Upper lobe of left lung (tissue), 4 donors: ENCODE data around the gene BRAT1.

Experiments used
- EP300 ChIP-seq, 4 donors: sonication (generic); formaldehyde crosslinking; IDR thresholded peaks; one replicate each; pipeline ENCODE4 v1.5.1; 2017; ENCODE audit warnings: antibody characterized with exemption in 4 of 4, control low read depth in 2 of 4
- POLR2A ChIP-seq, 4 donors: fragments of 450-650 bp; IDR thresholded peaks; one replicate each; pipeline ENCODE4 v1.5.1; 2016 to 2017; ENCODE audit warnings: antibody characterized with exemption in 4 of 4, mild to moderate bottlenecking in 2 of 4
- POLR2AphosphoS5 ChIP-seq, 2 donors: sonication (generic); formaldehyde crosslinking; IDR thresholded peaks; one replicate each; pipeline ENCODE4 v1.5.1; 2017; ENCODE audit warnings: antibody characterized with exemption in 2 of 2
- TF ChIP-seq, protein P1 (sequence below), 6 experiments: fragments of 450-650 bp in 4 of 6; fragments of 200-600 bp in 2 of 6; sonication (generic) in 2 of 6; IDR thresholded peaks; one replicate each; pipeline ENCODE4 v1.5.1; 2016 to 2019; ENCODE audit warnings: antibody characterized with exemption in 6 of 6

DNA sequence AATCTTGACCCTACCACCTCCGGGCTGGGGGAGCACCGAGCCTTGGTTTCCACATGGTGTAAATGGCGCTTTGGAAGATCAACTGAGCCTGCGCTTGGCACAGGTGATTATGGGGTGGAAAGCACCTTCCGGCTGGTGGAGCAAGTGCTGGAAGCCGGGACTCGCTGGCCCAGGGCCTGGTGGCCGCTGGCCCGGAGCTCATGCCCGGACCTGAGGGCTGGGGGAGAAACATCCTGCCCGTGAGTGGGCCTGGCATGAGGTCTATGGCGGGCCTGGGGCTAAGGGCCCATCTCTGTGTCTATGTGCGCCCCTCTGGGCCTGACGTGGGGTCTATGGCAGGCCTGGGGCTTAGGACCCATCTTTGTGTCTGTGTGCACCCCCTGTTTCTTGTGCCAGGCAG, 49.9 kb downstream of the BRAT1 start:
- TF ChIP-seq, protein P1, sequence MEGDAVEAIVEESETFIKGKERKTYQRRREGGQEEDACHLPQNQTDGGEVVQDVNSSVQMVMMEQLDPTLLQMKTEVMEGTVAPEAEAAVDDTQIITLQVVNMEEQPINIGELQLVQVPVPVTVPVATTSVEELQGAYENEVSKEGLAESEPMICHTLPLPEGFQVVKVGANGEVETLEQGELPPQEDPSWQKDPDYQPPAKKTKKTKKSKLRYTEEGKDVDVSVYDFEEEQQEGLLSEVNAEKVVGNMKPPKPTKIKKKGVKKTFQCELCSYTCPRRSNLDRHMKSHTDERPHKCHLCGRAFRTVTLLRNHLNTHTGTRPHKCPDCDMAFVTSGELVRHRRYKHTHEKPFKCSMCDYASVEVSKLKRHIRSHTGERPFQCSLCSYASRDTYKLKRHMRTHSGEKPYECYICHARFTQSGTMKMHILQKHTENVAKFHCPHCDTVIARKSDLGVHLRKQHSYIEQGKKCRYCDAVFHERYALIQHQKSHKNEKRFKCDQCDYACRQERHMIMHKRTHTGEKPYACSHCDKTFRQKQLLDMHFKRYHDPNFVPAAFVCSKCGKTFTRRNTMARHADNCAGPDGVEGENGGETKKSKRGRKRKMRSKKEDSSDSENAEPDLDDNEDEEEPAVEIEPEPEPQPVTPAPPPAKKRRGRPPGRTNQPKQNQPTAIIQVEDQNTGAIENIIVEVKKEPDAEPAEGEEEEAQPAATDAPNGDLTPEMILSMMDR (IDR thresholded peaks at IDR 0.05) = no peak
- TF ChIP-seq POLR2AphosphoS5 (IDR thresholded peaks at IDR 0.05) = no peak
- TF ChIP-seq POLR2A (IDR thresholded peaks at IDR 0.05) = no peak
- no peak for TF ChIP-seq EP300 (IDR thresholded peaks at IDR 0.05)
